A549 (cell line): Measurements from ENCODE around the gene EML1.

Source experiments
- CHD4 ChIP-seq: fragments of 200-600 bp; sonication (generic); IDR thresholded peaks from 2 replicates; pipeline ENCODE4 v1.6.1; 2016; ENCODE audit warnings: antibody characterized with exemption, mild to moderate bottlenecking, borderline replicate concordance
- CTCF ChIP-seq: fragments of >200 bp; sonication (Bioruptor Twin); formaldehyde crosslinking; IDR thresholded peaks from 3 replicates; pipeline ENCODE4 v1.5.1; 2016
- ELK1 ChIP-seq: fragments of 150-350 bp; IDR thresholded peaks from 2 replicates; pipeline ENCODE4 v1.6.1; 2014; ENCODE audit warnings: low read depth, mild to moderate bottlenecking, low read length
- EP300 ChIP-seq, 2 experiments: fragments of >200 bp; sonication (Bioruptor Twin); formaldehyde crosslinking; IDR thresholded peaks; 2 replicates in 1 of 2; 3 replicates in 1 of 2; pipeline ENCODE4 v1.6.1; 2016 to 2017
- KDM1A ChIP-seq: fragments of 200-600 bp; sonication (generic); IDR thresholded peaks from 2 replicates; pipeline ENCODE4 v1.6.1; 2016; ENCODE audit warnings: low read depth, mild to moderate bottlenecking
- POLR2A ChIP-seq: IDR thresholded peaks from 2 replicates; pipeline ENCODE4 v1.6.1; 2012; ENCODE audit warnings: mild to moderate bottlenecking, low read length
- RAD21 ChIP-seq, 2 experiments: fragments of >200 bp in 1 of 2; sonication (Bioruptor Twin) in 1 of 2; formaldehyde crosslinking in 1 of 2; IDR thresholded peaks in 1 of 2; conservative IDR thresholded peaks in 1 of 2; 2 replicates in 1 of 2; 3 replicates in 1 of 2; pipeline ENCODE4 v1.6.1; 2012 to 2018; ENCODE audit warnings: inconsistent platforms in 1 of 2
- RARB ChIP-seq: fragments of 250-450 bp; sonication (Bioruptor Pico); IDR thresholded peaks from 2 replicates; pipeline ENCODE4 v1.8.0; 2021; ENCODE audit warnings: mild to moderate bottlenecking, moderate library complexity
- USF2 ChIP-seq: fragments of 450-650 bp; IDR thresholded peaks from 2 replicates; pipeline ENCODE4 v1.6.1; 2014; ENCODE audit warnings: antibody characterized with exemption

DNA sequence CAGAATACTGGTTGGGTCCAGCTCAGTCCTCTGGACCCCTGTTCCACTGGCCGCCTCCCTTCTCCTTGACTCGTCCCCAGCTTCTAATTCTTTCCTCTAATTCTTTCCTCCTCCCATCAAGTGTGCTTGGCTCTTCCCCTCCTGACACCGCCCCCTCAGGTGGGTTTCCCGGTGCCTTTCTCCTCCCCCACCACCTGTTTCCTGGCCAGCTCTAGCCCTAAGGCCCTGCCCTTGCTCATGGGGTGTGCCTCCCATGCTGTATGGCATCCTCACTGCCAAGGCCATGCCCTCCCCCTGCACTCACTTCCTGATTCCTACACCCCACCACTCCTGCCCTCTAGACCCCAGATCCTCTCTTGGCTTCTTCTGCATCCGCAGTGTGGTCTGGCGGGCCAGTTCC is 12.1 kb upstream of the EML1 start:
- TF ChIP-seq KDM1A, result no peak
- TF ChIP-seq RAD21 (conservative IDR thresholded peaks at IDR 0.05 in 1 of 2, IDR thresholded peaks at IDR 0.05 in 1 of 2), result no peak
- TF ChIP-seq ELK1, result no peak
- no peak for TF ChIP-seq CTCF
- no peak for TF ChIP-seq CHD4
- TF ChIP-seq USF2, result no peak
- TF ChIP-seq RARB (CRISPR knock-in tag), result no peak
- no peak for TF ChIP-seq POLR2A
- TF ChIP-seq EP300 (IDR thresholded peaks at IDR 0.05), result no peak
